NT2/D1 (cell line): ENCODE measurements around the gene RASSF1.

Source experiments
- SUZ12 ChIP-seq: IDR thresholded peaks from 2 replicates; pipeline ENCODE4 v1.6.1; 2011; ENCODE audit not compliant: insufficient read length, insufficient read depth; ENCODE audit errors: extremely low read depth
- YY1 ChIP-seq: IDR thresholded peaks from 2 replicates; pipeline ENCODE4 v1.6.1; 2011; ENCODE audit not compliant: insufficient read length, insufficient read depth
- ZNF274 ChIP-seq: IDR thresholded peaks from 2 replicates; pipeline ENCODE4 v1.6.1; 2011; ENCODE audit warnings: mild to moderate bottlenecking, low read depth, low read length

- TF ChIP-seq SUZ12, result no peak
- no peak for TF ChIP-seq ZNF274
- no peak for TF ChIP-seq YY1
Measured at GRCh38 chr3:50299638-50299928, 41.1 kb downstream of the RASSF1 start.
